ENCODE data around the gene SCN3A.

The SCN3A gene

DNA sequence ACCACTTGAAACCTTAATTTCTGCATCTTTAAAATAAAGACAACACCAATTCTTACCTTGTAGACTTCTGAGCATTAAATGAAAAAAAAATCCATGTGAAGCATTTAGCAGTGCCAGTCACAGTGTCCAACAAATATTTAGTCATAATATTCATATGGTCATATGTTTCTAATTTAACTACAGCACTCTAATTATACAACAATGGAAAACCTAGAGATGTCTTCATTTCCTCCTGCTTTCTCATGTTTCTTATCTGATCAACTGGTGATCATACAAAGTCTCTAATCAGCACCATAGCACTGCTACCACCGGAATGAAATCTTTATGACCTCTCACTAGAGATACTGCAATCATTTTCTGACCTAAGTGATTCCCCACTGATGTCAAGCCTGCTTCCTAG, 10.2 kb upstream of the SCN3A start:
- no peak for DNase-seq (ENCODE audit: low read depth)
- TF ChIP-seq, protein P1, sequence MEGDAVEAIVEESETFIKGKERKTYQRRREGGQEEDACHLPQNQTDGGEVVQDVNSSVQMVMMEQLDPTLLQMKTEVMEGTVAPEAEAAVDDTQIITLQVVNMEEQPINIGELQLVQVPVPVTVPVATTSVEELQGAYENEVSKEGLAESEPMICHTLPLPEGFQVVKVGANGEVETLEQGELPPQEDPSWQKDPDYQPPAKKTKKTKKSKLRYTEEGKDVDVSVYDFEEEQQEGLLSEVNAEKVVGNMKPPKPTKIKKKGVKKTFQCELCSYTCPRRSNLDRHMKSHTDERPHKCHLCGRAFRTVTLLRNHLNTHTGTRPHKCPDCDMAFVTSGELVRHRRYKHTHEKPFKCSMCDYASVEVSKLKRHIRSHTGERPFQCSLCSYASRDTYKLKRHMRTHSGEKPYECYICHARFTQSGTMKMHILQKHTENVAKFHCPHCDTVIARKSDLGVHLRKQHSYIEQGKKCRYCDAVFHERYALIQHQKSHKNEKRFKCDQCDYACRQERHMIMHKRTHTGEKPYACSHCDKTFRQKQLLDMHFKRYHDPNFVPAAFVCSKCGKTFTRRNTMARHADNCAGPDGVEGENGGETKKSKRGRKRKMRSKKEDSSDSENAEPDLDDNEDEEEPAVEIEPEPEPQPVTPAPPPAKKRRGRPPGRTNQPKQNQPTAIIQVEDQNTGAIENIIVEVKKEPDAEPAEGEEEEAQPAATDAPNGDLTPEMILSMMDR (conservative IDR thresholded peaks at IDR 0.05; ENCODE audit: low read depth, low read length) = no peak
- no peak overlapping the region for H3K4me3 ChIP-seq (ENCODE audit: low read depth, low read length)

DNA sequence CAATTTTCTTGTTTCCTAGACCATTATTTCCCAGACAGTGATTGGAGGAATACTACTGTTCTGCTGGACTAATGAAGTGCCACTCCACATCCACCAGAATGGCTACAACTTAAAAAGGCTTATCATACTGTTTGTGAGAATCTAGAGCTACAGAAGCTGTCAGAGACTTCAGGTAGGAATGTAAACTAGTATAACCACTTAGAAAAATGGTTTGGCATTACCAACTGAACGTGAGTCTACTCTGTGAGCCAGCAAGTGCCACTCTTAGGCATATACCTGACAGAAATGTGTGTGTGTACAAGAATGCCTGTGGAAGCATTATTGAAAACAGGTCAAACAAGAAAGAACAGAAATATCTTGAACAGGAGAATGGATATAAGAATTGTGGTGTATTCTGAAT, 4.2 kb upstream of the SCN3A start:
- TF ChIP-seq, protein P1 (conservative IDR thresholded peaks at IDR 0.05; ENCODE audit: low read depth, low read length) = no peak
- H3K4me3 ChIP-seq (ENCODE audit: low read depth, low read length) = no peak overlapping the region
- DNase-seq (ENCODE audit: low read depth) = no peak

DNA sequence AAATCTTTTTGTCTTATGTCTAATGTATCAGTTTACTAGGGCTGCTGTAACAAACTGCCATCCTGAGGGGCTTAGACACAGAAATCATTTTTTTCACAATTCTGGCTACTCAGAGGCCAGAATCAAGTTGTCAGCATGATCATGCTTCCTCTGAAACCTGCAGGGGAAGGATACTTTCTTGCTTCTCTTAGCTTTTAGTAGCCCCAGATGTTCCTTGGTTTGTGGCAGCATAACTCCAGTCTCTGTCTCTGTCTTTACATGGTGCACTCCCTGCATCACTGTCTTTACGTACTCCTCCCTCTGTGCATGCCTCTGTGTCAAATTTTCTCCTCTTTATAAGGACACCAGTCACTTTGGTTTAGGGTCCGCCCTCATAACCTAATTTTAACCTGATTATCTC, 2.0 kb upstream of the SCN3A start:
- no peak overlapping the region for H3K4me3 ChIP-seq (ENCODE audit: low read depth, low read length)
- TF ChIP-seq, protein P1 (conservative IDR thresholded peaks at IDR 0.05; ENCODE audit: low read depth, low read length) = no peak
- DNase-seq (ENCODE audit: low read depth) = no peak

DNA sequence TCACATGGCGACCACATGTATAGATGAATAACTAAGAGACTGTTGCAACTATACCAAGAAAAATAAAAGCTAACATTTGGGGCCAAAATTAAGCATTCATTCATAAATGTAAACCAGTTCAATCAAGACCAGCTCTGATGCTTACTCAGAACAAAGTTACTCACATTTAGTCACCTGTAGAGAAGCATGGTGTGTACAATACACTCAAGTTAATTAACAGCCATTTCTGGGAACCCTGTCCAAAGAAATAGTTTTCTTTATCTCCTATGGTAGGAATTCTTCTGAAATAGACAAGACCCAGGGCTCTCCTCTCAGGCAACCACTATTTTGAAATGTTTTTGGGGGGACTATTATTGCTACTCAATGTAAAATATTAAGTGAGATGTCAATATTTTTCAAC, 1.6 kb downstream of the SCN3A start:
- DNase-seq (ENCODE audit: low read depth) = no peak
- TF ChIP-seq, protein P1 (conservative IDR thresholded peaks at IDR 0.05; ENCODE audit: low read depth, low read length) = no peak
- no peak overlapping the region for H3K4me3 ChIP-seq (ENCODE audit: low read depth, low read length)

DNA sequence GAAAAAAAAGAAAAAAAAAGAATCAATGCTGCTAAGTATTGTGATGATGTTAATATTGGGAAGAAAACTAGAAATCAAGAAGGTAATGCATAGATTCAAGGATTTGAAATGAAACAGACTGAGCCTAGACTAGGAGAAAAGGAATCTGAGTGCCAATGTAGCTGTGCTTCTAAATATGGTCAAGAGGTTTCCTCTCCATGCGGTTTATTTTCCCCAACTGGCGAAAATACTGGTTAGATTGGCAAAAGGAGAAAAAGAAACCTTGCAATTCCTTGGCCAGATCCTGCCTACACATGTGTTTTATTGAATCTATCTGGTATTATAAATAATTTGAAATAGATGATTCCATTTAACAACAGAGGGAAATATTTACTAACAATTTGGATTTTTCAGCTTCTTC, 5.7 kb downstream of the SCN3A start:
- DNase-seq (ENCODE audit: low read depth) = no peak
- H3K4me3 ChIP-seq (ENCODE audit: low read depth, low read length) = no peak overlapping the region
- TF ChIP-seq, protein P1 (conservative IDR thresholded peaks at IDR 0.05; ENCODE audit: low read depth, low read length) = no peak

DNA sequence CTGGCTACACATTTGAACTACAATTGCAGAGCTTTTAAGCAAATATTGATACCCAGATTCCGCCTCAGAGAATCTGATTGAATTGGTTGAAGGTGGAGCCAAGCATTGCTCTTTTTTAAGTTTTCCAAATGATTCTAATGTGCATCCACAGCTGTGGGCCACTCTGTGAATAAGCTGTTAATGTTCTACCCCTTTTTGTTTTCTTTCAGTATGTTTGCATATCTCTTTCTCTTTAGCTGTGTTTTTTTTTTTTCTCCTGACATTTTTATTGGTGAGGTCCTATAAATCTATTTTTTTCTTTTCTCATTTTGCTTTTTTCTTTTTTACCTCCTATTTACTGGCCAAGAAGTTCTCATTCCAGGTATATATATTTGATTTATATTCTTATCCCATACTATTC, 6.5 kb downstream of the SCN3A start:
- H3K4me3 ChIP-seq (ENCODE audit: low read depth, low read length) = no peak overlapping the region
- TF ChIP-seq, protein P1 (conservative IDR thresholded peaks at IDR 0.05; ENCODE audit: low read depth, low read length) = no peak
- no peak for DNase-seq (ENCODE audit: low read depth)

DNA sequence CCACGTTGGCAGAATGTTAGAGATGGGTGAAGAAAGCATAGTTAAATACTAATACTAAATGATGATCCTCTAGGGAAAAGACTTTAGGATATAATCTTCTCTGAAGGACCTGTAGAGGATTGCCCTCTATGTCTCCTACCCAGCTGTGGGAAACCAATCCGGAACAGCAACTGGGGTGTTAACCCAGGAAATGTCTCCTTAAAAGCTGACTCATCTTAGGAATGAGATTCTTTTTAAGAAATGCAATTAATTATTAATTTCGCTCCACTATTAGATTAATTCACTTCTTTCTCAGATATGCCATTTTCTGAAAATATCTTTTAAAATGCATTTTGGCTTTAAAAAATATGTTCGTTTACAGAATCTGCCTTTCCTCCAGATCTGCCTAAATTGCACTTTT, 7.4 kb downstream of the SCN3A start:
- DNase-seq (ENCODE audit: low read depth) = no peak
- H3K4me3 ChIP-seq (ENCODE audit: low read depth, low read length) = no peak overlapping the region
- TF ChIP-seq, protein P1 (conservative IDR thresholded peaks at IDR 0.05; ENCODE audit: low read depth, low read length) = no peak

All from choroid plexus epithelial cell (primary cell).